ENCODE results near the gene PPP2R3B.

PPP2R3B gene

GRCh38 chrX:332496-332860, 54.2 kb downstream of the PPP2R3B start:
- Histone ChIP-seq H3K9me3 (ENCODE audit: control insufficient read depth, insufficient read depth, low read length) (peaks cover 4% of the 10 kb centered on the region; the same call in 1 of the 2 replicates), H3K79me2 (ENCODE audit: control insufficient read depth, low read length) (peaks cover 20% of the 10 kb centered on the region), H3K27ac (ENCODE audit: low read depth, low read length) (no peak overlapping the region), H3K4me2 (ENCODE audit: low read length) (no peak overlapping the region), H3K9me2 (replicated peaks; ENCODE audit: control insufficient read depth, low read length) (no peaks in the 10 kb centered on the region), H3F3A (ENCODE audit: control insufficient read depth, insufficient read depth) (peaks cover 3% of the 10 kb centered on the region; the same call in 1 of the 2 replicates), H3K36me3 (ENCODE audit: control insufficient read depth, low read length) (peaks cover 49% of the 10 kb centered on the region), H4K20me1 (ENCODE audit: control insufficient read depth, insufficient read depth, low read depth, low read length) (no peaks in the 10 kb centered on the region), H3K4me3 (ENCODE audit: low read length) (no peak overlapping the region), H3K27me3 (ENCODE audit: control insufficient read depth, low read length) (no peaks in the 10 kb centered on the region), H3K4me1 (ENCODE audit: control insufficient read depth, low read length) (peaks cover 9% of the 10 kb centered on the region)
- TF ChIP-seq, protein P1, sequence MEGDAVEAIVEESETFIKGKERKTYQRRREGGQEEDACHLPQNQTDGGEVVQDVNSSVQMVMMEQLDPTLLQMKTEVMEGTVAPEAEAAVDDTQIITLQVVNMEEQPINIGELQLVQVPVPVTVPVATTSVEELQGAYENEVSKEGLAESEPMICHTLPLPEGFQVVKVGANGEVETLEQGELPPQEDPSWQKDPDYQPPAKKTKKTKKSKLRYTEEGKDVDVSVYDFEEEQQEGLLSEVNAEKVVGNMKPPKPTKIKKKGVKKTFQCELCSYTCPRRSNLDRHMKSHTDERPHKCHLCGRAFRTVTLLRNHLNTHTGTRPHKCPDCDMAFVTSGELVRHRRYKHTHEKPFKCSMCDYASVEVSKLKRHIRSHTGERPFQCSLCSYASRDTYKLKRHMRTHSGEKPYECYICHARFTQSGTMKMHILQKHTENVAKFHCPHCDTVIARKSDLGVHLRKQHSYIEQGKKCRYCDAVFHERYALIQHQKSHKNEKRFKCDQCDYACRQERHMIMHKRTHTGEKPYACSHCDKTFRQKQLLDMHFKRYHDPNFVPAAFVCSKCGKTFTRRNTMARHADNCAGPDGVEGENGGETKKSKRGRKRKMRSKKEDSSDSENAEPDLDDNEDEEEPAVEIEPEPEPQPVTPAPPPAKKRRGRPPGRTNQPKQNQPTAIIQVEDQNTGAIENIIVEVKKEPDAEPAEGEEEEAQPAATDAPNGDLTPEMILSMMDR (IDR thresholded peaks at IDR 0.05; ENCODE audit: low read depth, low read length, poor library complexity, severe bottlenecking), result no peak
- no peak for TF ChIP-seq EZH2phosphoT487 (IDR thresholded peaks at IDR 0.05; ENCODE audit: borderline replicate concordance, low read length)

GRCh38 chrX:331825-332495, 54.7 kb downstream of the PPP2R3B start:
- Histone ChIP-seq H3K9me3 (ENCODE audit: control insufficient read depth, insufficient read depth, low read length) (peaks cover 4% of the 10 kb centered on the region; the same call in 1 of the 2 replicates), H4K20me1 (ENCODE audit: control insufficient read depth, insufficient read depth, low read depth, low read length) (no peaks in the 10 kb centered on the region), H3K9me2 (replicated peaks; ENCODE audit: control insufficient read depth, low read length) (no peaks in the 10 kb centered on the region), H3K4me3 (ENCODE audit: low read length) (no peak overlapping the region), H3F3A (ENCODE audit: control insufficient read depth, insufficient read depth) (peaks cover 3% of the 10 kb centered on the region; the same call in 1 of the 2 replicates), H3K27ac (ENCODE audit: low read depth, low read length) (no peak overlapping the region), H3K4me1 (ENCODE audit: control insufficient read depth, low read length) (peaks cover 9% of the 10 kb centered on the region), H3K79me2 (ENCODE audit: control insufficient read depth, low read length) (peaks cover 19% of the 10 kb centered on the region), H3K4me2 (ENCODE audit: low read length) (peak overlapping the region; percentile 27; the same call in 1 of the 2 replicates), H3K27me3 (ENCODE audit: control insufficient read depth, low read length) (no peaks in the 10 kb centered on the region), H3K36me3 (ENCODE audit: control insufficient read depth, low read length) (peaks cover 46% of the 10 kb centered on the region)
- TF ChIP-seq EZH2phosphoT487 (IDR thresholded peaks at IDR 0.05; ENCODE audit: borderline replicate concordance, low read length), result no peak
- TF ChIP-seq, protein P1 (IDR thresholded peaks at IDR 0.05; ENCODE audit: low read depth, low read length, poor library complexity, severe bottlenecking), result no peak

GRCh38 chrX:331151-331824, 55.4 kb downstream of the PPP2R3B start:
- H3K27me3 ChIP-seq (ENCODE audit: control insufficient read depth, low read length), result no peaks in the 10 kb centered on the region
- no peaks in the 10 kb centered on the region for H3K9me2 ChIP-seq (replicated peaks; ENCODE audit: control insufficient read depth, low read length)
- peaks cover 3% of the 10 kb centered on the region; the same call in 1 of the 2 replicates for H3F3A ChIP-seq (ENCODE audit: control insufficient read depth, insufficient read depth)
- TF ChIP-seq EZH2phosphoT487 (IDR thresholded peaks at IDR 0.05; ENCODE audit: borderline replicate concordance, low read length), result no peak
- TF ChIP-seq, protein P1 (IDR thresholded peaks at IDR 0.05; ENCODE audit: low read depth, low read length, poor library complexity, severe bottlenecking), result no peak
- H3K4me1 ChIP-seq (ENCODE audit: control insufficient read depth, low read length), result peaks cover 9% of the 10 kb centered on the region
- no peaks in the 10 kb centered on the region for H4K20me1 ChIP-seq (ENCODE audit: control insufficient read depth, insufficient read depth, low read depth, low read length)
- H3K4me3 ChIP-seq (ENCODE audit: low read length), result no peak overlapping the region
- H3K4me2 ChIP-seq (ENCODE audit: low read length), result peak overlapping the region; percentile 27; the same call in 1 of the 2 replicates
- peaks cover 4% of the 10 kb centered on the region; the same call in 1 of the 2 replicates for H3K9me3 ChIP-seq (ENCODE audit: control insufficient read depth, insufficient read depth, low read length)
- H3K36me3 ChIP-seq (ENCODE audit: control insufficient read depth, low read length), result peaks cover 40% of the 10 kb centered on the region
- peaks cover 13% of the 10 kb centered on the region for H3K79me2 ChIP-seq (ENCODE audit: control insufficient read depth, low read length)
- H3K27ac ChIP-seq (ENCODE audit: low read depth, low read length), result no peak overlapping the region

Measured in DOHH2 (cell line).